Measurements from ENCODE around the gene SMIM35. TPM values are rescaled to one million over a fixed set of nuclear protein-coding genes. Genes with fewer than 3 reads are reported as not detected.

SMIM35 gene
- total and polyA plus RNA-seq, 4 donors, result 0.06 to 0.17 (median 0.11) TPM

- DNase-seq, result no peak
- H3K9me3 ChIP-seq (ENCODE audit: control insufficient read depth in 4 of 4, insufficient read depth in 3 of 4, low read length in 3 of 4), result no peaks in the 10 kb centered on the region
- no peak overlapping the region for H3K27ac ChIP-seq (ENCODE audit: low read depth in 1 of 2, low read length in 1 of 2)
- H3K4me1 ChIP-seq (ENCODE audit: control insufficient read depth in 5 of 5, insufficient read depth in 5 of 5, low read length in 5 of 5), result peaks cover 0 to 17% (median 11%) of the 10 kb centered on the region in 5 donors
- no peaks in the 10 kb centered on the region for H3K36me3 ChIP-seq (ENCODE audit: control insufficient read depth in 4 of 4, insufficient read depth in 4 of 4, low read length in 4 of 4)
- no peak overlapping the region for H3K9ac ChIP-seq (ENCODE audit: insufficient read depth in 1 of 2, low read length in 2 of 2)
- ATAC-seq (ENCODE audit: insufficient read depth, low FRiP score), result no peak
- no peak for TF ChIP-seq CTCF (IDR thresholded peaks at IDR 0.05; ENCODE audit: control extremely low read depth, extremely low read depth)
- WGBS, 2 donors, result 89 to 91% methylated on average over 10 of the region's 10 CpGs
- H3K27me3 ChIP-seq (ENCODE audit: control insufficient read depth in 3 of 3, insufficient read depth in 3 of 3, low read length in 2 of 3), result no peaks in the 10 kb centered on the region
- no peak overlapping the region for H3K4me3 ChIP-seq
Observed at GRCh38 chr11:117972044-117972443, 114.7 kb downstream of the SMIM35 start.

- DNase-seq, result no peak
- H3K9me3 ChIP-seq (ENCODE audit: control insufficient read depth in 4 of 4, insufficient read depth in 3 of 4, low read length in 3 of 4), result no peaks in the 10 kb centered on the region
- no peak overlapping the region for H3K4me3 ChIP-seq
- H3K9ac ChIP-seq (ENCODE audit: insufficient read depth in 1 of 2, low read length in 2 of 2), result no peak overlapping the region
- WGBS, 2 donors, result 47 to 53% methylated on average over 4 of the region's 4 CpGs
- H3K4me1 ChIP-seq (ENCODE audit: control insufficient read depth in 5 of 5, insufficient read depth in 5 of 5, low read length in 5 of 5), result peaks cover 0 to 15% (median 11%) of the 10 kb centered on the region in 5 donors
- ATAC-seq (ENCODE audit: insufficient read depth, low FRiP score), result no peak
- no peak for TF ChIP-seq CTCF (IDR thresholded peaks at IDR 0.05; ENCODE audit: control extremely low read depth, extremely low read depth)
- no peak overlapping the region for H3K27ac ChIP-seq (ENCODE audit: low read depth in 1 of 2, low read length in 1 of 2)
- no peaks in the 10 kb centered on the region for H3K27me3 ChIP-seq (ENCODE audit: control insufficient read depth in 3 of 3, insufficient read depth in 3 of 3, low read length in 2 of 3)
- no peaks in the 10 kb centered on the region for H3K36me3 ChIP-seq (ENCODE audit: control insufficient read depth in 4 of 4, insufficient read depth in 4 of 4, low read length in 4 of 4)
Observed at GRCh38 chr11:117970400-117971024, 116.3 kb downstream of the SMIM35 start.

GRCh38 chr11:117969160-117969991 lies 117.4 kb downstream of the SMIM35 start:
- Histone ChIP-seq H3K36me3 (ENCODE audit: control insufficient read depth in 4 of 4, insufficient read depth in 4 of 4, low read length in 4 of 4) (no peaks in the 10 kb centered on the region), H3K27me3 (ENCODE audit: control insufficient read depth in 3 of 3, insufficient read depth in 3 of 3, low read length in 2 of 3) (no peaks in the 10 kb centered on the region), H3K4me1 (ENCODE audit: control insufficient read depth in 5 of 5, insufficient read depth in 5 of 5, low read length in 5 of 5) (peaks cover 0 to 15% (median 11%) of the 10 kb centered on the region in 5 donors), H3K4me3 (no peak overlapping the region), H3K27ac (ENCODE audit: low read depth in 1 of 2, low read length in 1 of 2) (no peak overlapping the region), H3K9ac (ENCODE audit: insufficient read depth in 1 of 2, low read length in 2 of 2) (no peak overlapping the region), H3K9me3 (ENCODE audit: control insufficient read depth in 4 of 4, insufficient read depth in 3 of 4, low read length in 3 of 4) (no peaks in the 10 kb centered on the region)
- no peak for DNase-seq
- no peak for ATAC-seq (ENCODE audit: insufficient read depth, low FRiP score)
- 93 to 97% methylated on average over 5 of the region's 5 CpGs for WGBS, 2 donors
- no peak for TF ChIP-seq CTCF (IDR thresholded peaks at IDR 0.05; ENCODE audit: control extremely low read depth, extremely low read depth)

Measured in lung (tissue), 12 donors.